Lower lobe of right lung (tissue), 2 donors: ENCODE data around the gene LAMA2. TPM values are rescaled to one million over a fixed set of nuclear protein-coding genes. Genes with fewer than 3 reads are reported as not detected.

Source experiments
- ATAC-seq, 2 donors: fragments of 200-7000 bp; cut with Tn5 transposase; one replicate each; pipeline ENCODE4 v1.9.1; 2020 to 2022; ENCODE audit warnings: mild to moderate bottlenecking in 2 of 2, moderate library complexity in 2 of 2
- DNase-seq: peaks from one replicate; pipeline ENCODE4 v3.0.0-alpha.2; 2020
- H3K27ac ChIP-seq: fragments of 200-600 bp; one replicate; pipeline ENCODE4 v1.8.0; 2022
- H3K27me3 ChIP-seq: fragments of 200-600 bp; one replicate; pipeline ENCODE4 v1.8.0; 2022; ENCODE audit warnings: low read depth
- H3K36me3 ChIP-seq: fragments of 200-600 bp; one replicate; pipeline ENCODE4 v1.8.0; 2022; ENCODE audit warnings: mild to moderate bottlenecking
- H3K4me1 ChIP-seq: fragments of 200-600 bp; one replicate; pipeline ENCODE4 v1.8.0; 2022
- H3K4me3 ChIP-seq: fragments of 200-600 bp; one replicate; pipeline ENCODE4 v1.8.0; 2022; ENCODE audit warnings: mild to moderate bottlenecking
- H3K9me3 ChIP-seq: fragments of 200-600 bp; one replicate; pipeline ENCODE4 v1.8.0; 2022
- intact Hi-C: fragments of 100-400 bp; cut with DNase I; formaldehyde crosslinking; loops from one replicate; pipeline ENCODE4 v1.11.0; 2022
- total RNA-seq: library from RNA; stranded (reverse); fragmentation: NEBNext Ultra II Directional; extraction: Animal tissue kit (Norgen Biotek cat#: 25700); gene quantifications from one replicate; pipeline ENCODE4 v1.2.1, GENCODE V29; 2021
- TF ChIP-seq, protein P1 (sequence below): fragments of 200-600 bp; IDR thresholded peaks from one replicate; pipeline ENCODE4 v1.8.0; 2022; ENCODE audit warnings: antibody characterized with exemption, mild to moderate bottlenecking
- donor health status: DM: no; HTN: yes; CAD: no; lungs with severe emphysema.

LAMA2 gene
- total RNA-seq, 1 donor from 2014 or later, result 49.6 TPM

DNA sequence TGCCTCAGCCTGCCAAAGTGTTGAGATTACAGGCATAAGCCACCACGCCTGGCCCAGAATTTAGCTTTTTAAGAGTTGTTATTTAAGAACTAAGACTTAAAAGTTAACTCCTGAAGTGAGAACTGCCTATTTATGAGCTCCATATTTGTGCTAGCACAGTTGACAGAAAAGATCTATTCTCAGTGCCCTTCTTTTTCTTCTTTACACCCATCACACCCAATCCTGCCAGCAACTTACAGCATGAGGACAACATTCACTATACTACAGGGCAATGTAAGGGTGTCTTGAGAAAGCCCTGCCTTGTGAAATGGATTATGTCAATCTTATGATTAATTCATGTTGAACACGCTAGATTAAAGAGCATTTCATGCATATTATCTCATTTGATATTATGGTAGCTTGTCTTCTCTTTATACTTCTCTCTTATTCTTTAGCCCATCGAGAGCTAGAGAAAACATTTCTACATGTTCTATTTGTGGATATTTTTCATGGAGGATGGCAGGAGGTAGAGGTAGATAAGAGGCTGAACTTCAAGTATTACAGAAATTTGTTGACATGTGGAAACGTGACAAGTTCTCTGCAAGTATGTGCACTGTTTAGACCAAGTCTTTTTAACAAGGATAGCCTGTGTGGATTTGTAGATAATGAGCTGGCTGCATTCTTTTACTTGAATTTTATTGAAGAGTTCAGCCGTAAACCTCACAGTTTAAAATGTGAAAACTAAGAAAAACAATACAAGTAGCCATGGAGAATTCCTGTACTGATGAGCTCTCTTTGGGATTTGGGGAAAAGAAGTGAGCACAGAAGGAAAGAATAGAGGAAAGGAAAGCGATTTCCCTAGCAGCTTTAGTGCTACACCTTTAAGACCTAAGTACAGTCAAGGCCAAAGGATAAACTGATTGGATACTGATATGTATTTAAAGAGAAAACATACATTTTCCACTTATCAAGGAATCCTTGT, 614.8 kb downstream of the LAMA2 start:
- Histone ChIP-seq H3K4me3 (no peak overlapping the region), H3K27ac (no peak overlapping the region), H3K27me3 (no peaks in the 10 kb centered on the region), H3K36me3 (peaks cover 8% of the 10 kb centered on the region), H3K9me3 (no peaks in the 10 kb centered on the region), H3K4me1 (peaks cover 18% of the 10 kb centered on the region)
- TF ChIP-seq, protein P1, sequence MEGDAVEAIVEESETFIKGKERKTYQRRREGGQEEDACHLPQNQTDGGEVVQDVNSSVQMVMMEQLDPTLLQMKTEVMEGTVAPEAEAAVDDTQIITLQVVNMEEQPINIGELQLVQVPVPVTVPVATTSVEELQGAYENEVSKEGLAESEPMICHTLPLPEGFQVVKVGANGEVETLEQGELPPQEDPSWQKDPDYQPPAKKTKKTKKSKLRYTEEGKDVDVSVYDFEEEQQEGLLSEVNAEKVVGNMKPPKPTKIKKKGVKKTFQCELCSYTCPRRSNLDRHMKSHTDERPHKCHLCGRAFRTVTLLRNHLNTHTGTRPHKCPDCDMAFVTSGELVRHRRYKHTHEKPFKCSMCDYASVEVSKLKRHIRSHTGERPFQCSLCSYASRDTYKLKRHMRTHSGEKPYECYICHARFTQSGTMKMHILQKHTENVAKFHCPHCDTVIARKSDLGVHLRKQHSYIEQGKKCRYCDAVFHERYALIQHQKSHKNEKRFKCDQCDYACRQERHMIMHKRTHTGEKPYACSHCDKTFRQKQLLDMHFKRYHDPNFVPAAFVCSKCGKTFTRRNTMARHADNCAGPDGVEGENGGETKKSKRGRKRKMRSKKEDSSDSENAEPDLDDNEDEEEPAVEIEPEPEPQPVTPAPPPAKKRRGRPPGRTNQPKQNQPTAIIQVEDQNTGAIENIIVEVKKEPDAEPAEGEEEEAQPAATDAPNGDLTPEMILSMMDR, result no peak
- ATAC-seq (no peak), DNase-seq (no peak)
- intact Hi-C loops, result no loop called here

DNA sequence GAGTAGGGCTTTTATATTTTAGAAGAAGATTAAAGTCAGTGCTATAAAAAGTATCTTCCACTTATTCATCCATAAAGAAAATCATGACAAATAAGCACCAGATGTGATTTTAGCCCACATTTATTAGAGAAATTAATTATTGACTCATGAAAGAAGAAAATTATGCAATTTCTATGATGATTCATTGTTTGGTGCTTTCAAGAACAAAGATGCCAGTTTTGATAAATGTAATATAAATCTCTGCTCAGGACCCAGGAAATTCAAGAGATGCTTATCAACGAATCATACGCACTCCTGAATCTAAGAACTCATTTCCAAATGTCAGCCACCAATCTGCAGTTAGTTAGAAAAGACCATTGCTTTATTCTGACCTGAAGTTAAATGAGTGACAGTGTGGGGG, 615.6 kb downstream of the LAMA2 start:
- no peak for ATAC-seq
- H3K36me3 ChIP-seq, result peaks cover 13% of the 10 kb centered on the region
- intact Hi-C loops, result no loop called here
- no peaks in the 10 kb centered on the region for H3K9me3 ChIP-seq
- TF ChIP-seq, protein P1, result no peak
- H3K27me3 ChIP-seq, result no peaks in the 10 kb centered on the region
- peaks cover 18% of the 10 kb centered on the region for H3K4me1 ChIP-seq
- no peak for DNase-seq
- H3K27ac ChIP-seq, result no peak overlapping the region
- H3K4me3 ChIP-seq, result no peak overlapping the region

DNA sequence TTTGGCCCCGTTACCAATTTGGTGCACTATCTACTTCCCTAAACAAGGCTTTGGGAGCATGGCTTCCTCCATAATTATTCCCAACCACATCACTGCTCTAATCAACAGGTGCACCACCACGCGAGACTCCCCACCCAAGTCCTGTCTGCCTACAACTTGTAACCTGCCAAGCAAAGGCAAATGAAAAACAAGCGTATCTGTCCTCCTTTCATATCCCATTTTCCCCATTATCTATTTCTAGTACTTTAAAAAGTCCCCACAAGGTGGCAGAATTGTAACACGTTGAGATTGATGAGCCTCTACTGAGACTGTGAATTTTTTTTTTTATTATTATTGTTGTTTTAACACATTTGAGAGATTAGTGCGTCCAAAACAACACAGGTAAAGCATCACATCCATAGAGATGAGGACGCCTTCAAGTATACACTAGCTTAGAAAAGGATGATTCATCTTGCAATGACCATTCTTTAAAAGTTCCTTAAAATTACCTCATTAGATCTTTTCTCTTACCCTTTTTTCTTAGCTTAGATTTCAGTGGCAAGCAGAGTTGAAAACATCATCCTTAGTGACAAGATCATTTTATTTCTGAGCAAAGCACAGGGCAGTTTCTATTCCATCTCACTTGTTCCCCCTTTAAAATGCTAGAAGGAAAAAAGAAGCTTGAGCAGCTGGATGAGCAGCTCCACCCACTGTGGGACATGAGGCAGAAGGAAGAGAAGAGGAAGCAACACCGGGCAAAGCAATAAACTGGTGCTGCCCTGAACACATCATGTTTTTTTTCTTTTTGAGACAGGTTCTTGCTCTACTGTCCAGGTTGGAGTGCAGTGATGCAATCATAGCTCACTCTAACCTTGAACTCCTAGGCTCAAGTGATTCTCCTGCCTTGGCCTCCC, 616.3 kb downstream of the LAMA2 start:
- no peak for DNase-seq
- no peaks in the 10 kb centered on the region for H3K9me3 ChIP-seq

DNA sequence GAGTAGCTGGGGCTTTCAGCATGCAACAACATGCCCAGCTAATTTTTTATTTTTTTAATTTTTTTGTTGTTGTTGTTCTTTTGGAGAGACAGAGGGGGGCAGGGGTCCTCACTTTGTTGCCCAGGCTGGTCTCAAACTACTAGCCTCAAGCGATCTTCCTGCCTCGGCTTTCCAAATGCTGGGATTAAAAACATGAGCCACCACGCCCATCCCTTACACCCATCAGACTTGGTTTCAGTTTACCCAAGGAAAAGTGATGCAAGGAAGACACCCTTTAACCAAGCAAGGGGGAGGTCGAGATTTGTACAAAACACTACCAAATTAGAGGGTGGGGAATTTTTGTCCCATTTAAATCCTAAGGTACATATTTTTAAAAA, 616.9 kb downstream of the LAMA2 start:
- H3K4me3 ChIP-seq, result no peak overlapping the region
- no peak for ATAC-seq
- H3K9me3 ChIP-seq, result no peaks in the 10 kb centered on the region
- intact Hi-C loops, result no loop called here
- no peak for DNase-seq
- TF ChIP-seq, protein P1, result no peak
- peaks cover 8% of the 10 kb centered on the region for H3K36me3 ChIP-seq
- peaks cover 18% of the 10 kb centered on the region for H3K4me1 ChIP-seq
- no peaks in the 10 kb centered on the region for H3K27me3 ChIP-seq
- H3K27ac ChIP-seq, result no peak overlapping the region

More for the DNA sequence above, 616.3 kb downstream of the LAMA2 start:
- intact Hi-C loops, result no loop called here
- no peaks in the 10 kb centered on the region for H3K27me3 ChIP-seq
- no peak overlapping the region for H3K4me3 ChIP-seq
- TF ChIP-seq, protein P1, result peak; percentile 59
- H3K4me1 ChIP-seq, result peaks cover 18% of the 10 kb centered on the region
- ATAC-seq, result peak; percentile 63 to 75
- peaks cover 8% of the 10 kb centered on the region for H3K36me3 ChIP-seq
- H3K27ac ChIP-seq, result no peak overlapping the region

DNA sequence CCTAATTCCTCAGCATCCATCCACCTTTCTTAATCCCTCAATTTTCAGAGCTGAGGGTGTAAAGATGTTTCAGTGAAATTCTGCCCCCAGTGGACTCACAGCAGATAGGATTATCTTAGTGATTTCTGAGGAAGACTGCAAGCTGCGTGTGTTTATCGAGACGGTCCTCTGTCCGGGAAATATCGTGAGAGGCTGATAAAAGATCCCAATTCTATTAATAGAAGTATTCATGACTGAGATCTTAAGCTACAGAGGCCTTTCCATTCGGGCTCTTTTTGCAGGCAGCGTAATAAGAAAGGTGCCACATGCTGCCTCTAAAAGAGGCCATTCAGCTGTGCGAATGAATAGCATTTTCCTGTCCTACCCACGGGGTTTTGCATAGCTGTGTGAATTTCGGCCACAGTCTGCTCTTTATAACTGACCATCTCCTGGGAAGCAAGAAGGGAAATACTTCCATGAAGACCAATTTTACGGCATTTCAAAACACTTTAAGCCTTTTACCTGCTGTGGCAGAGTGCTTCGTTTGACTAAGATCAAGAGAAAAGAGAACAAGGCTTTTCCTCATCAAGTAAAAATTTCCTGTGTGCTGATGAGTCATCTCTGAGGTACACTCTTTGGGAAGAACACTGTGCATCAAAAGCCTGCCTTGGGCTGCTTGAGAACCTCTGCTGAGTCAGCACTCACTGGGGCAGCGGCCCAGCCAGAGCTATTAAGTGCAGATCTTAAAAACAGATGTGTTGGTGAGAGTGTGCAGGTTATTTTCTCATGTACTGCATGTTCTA, 618.2 kb downstream of the LAMA2 start:
- peaks cover 20% of the 10 kb centered on the region for H3K36me3 ChIP-seq
- peak; percentile 52 for DNase-seq
- H3K27ac ChIP-seq, result no peak overlapping the region
- no peak overlapping the region for H3K4me3 ChIP-seq
- ATAC-seq, result peak; percentile 78 to 85
- TF ChIP-seq, protein P1, result peak; percentile 14
- no peaks in the 10 kb centered on the region for H3K9me3 ChIP-seq
- intact Hi-C loops, result no loop called here
- no peaks in the 10 kb centered on the region for H3K27me3 ChIP-seq
- peaks cover 18% of the 10 kb centered on the region for H3K4me1 ChIP-seq
